ENCODE measurements around the gene TRAF3IP1. TPM values are rescaled to one million over a fixed set of nuclear protein-coding genes. Genes with fewer than 3 reads are reported as not detected.

TRAF3IP1 gene
- total and polyA plus RNA-seq, 2 of the 13 experiments (the other 11 are each of a cell fraction or from before 2014, with no cell fraction given), result 4.1 to 12.9 TPM

GRCh38 chr2:238294393-238295143 lies 25.8 kb upstream of the TRAF3IP1 start (continued):
- TF ChIP-seq FOXA3 (CRISPR knock-in tag; IDR thresholded peaks at IDR 0.05), result peak; percentile 30
- TF ChIP-seq MAF1 (CRISPR knock-in tag; IDR thresholded peaks at IDR 0.05; ENCODE audit: borderline replicate concordance), result no peak
- TF ChIP-seq FOXO1 (CRISPR knock-in tag; IDR thresholded peaks at IDR 0.05), result 0 out of 2 replicates have a peak, but pooled peaks have one; percentile 32
- TF ChIP-seq, protein P1, sequence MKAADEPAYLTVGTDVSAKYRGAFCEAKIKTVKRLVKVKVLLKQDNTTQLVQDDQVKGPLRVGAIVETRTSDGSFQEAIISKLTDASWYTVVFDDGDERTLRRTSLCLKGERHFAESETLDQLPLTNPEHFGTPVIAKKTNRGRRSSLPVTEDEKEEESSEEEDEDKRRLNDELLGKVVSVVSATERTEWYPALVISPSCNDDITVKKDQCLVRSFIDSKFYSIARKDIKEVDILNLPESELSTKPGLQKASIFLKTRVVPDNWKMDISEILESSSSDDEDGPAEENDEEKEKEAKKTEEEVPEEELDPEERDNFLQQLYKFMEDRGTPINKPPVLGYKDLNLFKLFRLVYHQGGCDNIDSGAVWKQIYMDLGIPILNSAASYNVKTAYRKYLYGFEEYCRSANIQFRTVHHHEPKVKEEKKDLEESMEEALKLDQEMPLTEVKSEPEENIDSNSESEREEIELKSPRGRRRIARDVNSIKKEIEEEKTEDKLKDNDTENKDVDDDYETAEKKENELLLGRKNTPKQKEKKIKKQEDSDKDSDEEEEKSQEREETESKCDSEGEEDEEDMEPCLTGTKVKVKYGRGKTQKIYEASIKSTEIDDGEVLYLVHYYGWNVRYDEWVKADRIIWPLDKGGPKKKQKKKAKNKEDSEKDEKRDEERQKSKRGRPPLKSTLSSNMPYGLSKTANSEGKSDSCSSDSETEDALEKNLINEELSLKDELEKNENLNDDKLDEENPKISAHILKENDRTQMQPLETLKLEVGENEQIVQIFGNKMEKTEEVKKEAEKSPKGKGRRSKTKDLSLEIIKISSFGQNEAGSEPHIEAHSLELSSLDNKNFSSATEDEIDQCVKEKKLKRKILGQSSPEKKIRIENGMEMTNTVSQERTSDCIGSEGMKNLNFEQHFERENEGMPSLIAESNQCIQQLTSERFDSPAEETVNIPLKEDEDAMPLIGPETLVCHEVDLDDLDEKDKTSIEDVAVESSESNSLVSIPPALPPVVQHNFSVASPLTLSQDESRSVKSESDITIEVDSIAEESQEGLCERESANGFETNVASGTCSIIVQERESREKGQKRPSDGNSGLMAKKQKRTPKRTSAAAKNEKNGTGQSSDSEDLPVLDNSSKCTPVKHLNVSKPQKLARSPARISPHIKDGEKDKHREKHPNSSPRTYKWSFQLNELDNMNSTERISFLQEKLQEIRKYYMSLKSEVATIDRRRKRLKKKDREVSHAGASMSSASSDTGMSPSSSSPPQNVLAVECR (CRISPR knock-in tag; IDR thresholded peaks at IDR 0.05; ENCODE audit: borderline replicate concordance), result peak; percentile 61; the same call in 1 of the 2 replicates
- TF ChIP-seq, protein P2, sequence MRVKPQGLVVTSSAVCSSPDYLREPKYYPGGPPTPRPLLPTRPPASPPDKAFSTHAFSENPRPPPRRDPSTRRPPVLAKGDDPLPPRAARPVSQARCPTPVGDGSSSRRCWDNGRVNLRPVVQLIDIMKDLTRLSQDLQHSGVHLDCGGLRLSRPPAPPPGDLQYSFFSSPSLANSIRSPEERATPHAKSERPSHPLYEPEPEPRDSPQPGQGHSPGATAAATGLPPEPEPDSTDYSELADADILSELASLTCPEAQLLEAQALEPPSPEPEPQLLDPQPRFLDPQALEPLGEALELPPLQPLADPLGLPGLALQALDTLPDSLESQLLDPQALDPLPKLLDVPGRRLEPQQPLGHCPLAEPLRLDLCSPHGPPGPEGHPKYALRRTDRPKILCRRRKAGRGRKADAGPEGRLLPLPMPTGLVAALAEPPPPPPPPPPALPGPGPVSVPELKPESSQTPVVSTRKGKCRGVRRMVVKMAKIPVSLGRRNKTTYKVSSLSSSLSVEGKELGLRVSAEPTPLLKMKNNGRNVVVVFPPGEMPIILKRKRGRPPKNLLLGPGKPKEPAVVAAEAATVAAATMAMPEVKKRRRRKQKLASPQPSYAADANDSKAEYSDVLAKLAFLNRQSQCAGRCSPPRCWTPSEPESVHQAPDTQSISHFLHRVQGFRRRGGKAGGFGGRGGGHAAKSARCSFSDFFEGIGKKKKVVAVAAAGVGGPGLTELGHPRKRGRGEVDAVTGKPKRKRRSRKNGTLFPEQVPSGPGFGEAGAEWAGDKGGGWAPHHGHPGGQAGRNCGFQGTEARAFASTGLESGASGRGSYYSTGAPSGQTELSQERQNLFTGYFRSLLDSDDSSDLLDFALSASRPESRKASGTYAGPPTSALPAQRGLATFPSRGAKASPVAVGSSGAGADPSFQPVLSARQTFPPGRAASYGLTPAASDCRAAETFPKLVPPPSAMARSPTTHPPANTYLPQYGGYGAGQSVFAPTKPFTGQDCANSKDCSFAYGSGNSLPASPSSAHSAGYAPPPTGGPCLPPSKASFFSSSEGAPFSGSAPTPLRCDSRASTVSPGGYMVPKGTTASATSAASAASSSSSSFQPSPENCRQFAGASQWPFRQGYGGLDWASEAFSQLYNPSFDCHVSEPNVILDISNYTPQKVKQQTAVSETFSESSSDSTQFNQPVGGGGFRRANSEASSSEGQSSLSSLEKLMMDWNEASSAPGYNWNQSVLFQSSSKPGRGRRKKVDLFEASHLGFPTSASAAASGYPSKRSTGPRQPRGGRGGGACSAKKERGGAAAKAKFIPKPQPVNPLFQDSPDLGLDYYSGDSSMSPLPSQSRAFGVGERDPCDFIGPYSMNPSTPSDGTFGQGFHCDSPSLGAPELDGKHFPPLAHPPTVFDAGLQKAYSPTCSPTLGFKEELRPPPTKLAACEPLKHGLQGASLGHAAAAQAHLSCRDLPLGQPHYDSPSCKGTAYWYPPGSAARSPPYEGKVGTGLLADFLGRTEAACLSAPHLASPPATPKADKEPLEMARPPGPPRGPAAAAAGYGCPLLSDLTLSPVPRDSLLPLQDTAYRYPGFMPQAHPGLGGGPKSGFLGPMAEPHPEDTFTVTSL (CRISPR knock-in tag; IDR thresholded peaks at IDR 0.05; ENCODE audit: borderline replicate concordance), result 0 out of 2 replicates have a peak, but pooled peaks have one; percentile 42
- TF ChIP-seq IRF2 (CRISPR knock-in tag; IDR thresholded peaks at IDR 0.05), result peak; percentile 67; the same call in 1 of the 2 replicates
- peak; percentile 18; the same call in 1 of the 2 replicates for TF ChIP-seq ZNF274 (CRISPR knock-in tag; IDR thresholded peaks at IDR 0.05)
- TF ChIP-seq ZNF780A (CRISPR knock-in tag; IDR thresholded peaks at IDR 0.05), result 0 out of 2 replicates have a peak, but pooled peaks have one; percentile 69
- 0 out of 2 replicates have a peak, but pooled peaks have one; percentile 11 for TF ChIP-seq THRA (CRISPR knock-in tag; IDR thresholded peaks at IDR 0.05; ENCODE audit: borderline replicate concordance)
- TF ChIP-seq MAFF (IDR thresholded peaks at IDR 0.05; ENCODE audit: low read depth, low read length), result peak; percentile 82
